ENCODE measurements around the gene STK10. TPM values are rescaled to one million over a fixed set of nuclear protein-coding genes. Genes with fewer than 3 reads are reported as not detected.

The STK10 gene
- total and polyA plus RNA-seq, 2 experiments from 2014 or later: 7.5 to 17.8 TPM

DNA sequence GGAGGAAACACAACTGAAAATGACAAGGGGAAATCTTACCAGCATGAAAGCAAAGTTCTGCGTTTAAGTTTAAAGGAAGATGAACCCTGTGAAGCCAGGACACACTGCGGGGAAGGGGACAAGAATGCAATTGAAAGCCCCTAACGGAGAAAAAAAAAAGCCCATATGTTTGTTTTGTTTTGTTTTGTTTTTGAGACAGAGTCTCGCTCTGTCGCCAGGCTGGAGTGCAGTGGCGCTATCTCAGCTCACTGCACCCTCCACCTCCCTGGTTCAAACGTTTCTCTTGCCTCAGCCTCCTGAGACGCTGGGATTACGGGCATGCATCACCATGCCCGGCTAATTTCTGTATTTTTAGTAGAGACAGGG lies 2.9 kb downstream of the STK10 start:
- Histone ChIP-seq H3F3A (replicated peaks; ENCODE audit: low read depth) (peaks cover 15% of the 10 kb centered on the region), H3K79me2 (replicated peaks; ENCODE audit: insufficient read depth) (peaks cover 62% of the 10 kb centered on the region), H3K27me3 (ENCODE audit: insufficient read depth) (peaks cover 10% of the 10 kb centered on the region), H3K36me3 (ENCODE audit: insufficient read depth) (no peaks in the 10 kb centered on the region), H3K27ac (ENCODE audit: low read depth) (no peak overlapping the region), H4K20me1 (replicated peaks; ENCODE audit: insufficient read depth) (no peaks in the 10 kb centered on the region), H3K9me2 (ENCODE audit: insufficient read depth) (no peaks in the 10 kb centered on the region), H3K4me2 (no peak overlapping the region), H3K4me1 (ENCODE audit: insufficient read depth) (peaks cover 33% of the 10 kb centered on the region), H2AFZ (no peak overlapping the region), H3K4me3 (no peak overlapping the region)
- no peak overlapping the region; the same call in 1 of the 2 replicates for H3K27ac Mint-ChIP-seq
- peaks cover 8% of the 10 kb centered on the region; the same call in 2 of the 3 replicates for H3K36me3 Mint-ChIP-seq (ENCODE audit: low read depth)
- H3K27me3 Mint-ChIP-seq (ENCODE audit: insufficient read depth, low read depth, poor library complexity): peaks cover 17% of the 10 kb centered on the region
- no peak for DNase-seq (ENCODE audit: low spot score)
- H3K9me3 Mint-ChIP-seq: no peaks in the 10 kb centered on the region; the same call in 2 of the 3 replicates
- TF ChIP-seq ZNF331 (CRISPR knock-in tag; IDR thresholded peaks at IDR 0.05; ENCODE audit: low read depth) (no peak), ZNF114 (CRISPR knock-in tag; IDR thresholded peaks at IDR 0.05) (no peak), EZH2 (IDR thresholded peaks at IDR 0.05; ENCODE audit: low read depth, unreplicated experiment) (no peak), EZH2phosphoT487 (IDR thresholded peaks at IDR 0.05; ENCODE audit: unreplicated experiment) (no peak), JUNB (IDR thresholded peaks at IDR 0.05; ENCODE audit: unreplicated experiment) (no peak), POLR2AphosphoS5 (IDR thresholded peaks at IDR 0.05; ENCODE audit: low read depth) (no peak), STAT1 (IDR thresholded peaks at IDR 0.05; ENCODE audit: unreplicated experiment) (no peak)
- TF ChIP-seq, protein P1, sequence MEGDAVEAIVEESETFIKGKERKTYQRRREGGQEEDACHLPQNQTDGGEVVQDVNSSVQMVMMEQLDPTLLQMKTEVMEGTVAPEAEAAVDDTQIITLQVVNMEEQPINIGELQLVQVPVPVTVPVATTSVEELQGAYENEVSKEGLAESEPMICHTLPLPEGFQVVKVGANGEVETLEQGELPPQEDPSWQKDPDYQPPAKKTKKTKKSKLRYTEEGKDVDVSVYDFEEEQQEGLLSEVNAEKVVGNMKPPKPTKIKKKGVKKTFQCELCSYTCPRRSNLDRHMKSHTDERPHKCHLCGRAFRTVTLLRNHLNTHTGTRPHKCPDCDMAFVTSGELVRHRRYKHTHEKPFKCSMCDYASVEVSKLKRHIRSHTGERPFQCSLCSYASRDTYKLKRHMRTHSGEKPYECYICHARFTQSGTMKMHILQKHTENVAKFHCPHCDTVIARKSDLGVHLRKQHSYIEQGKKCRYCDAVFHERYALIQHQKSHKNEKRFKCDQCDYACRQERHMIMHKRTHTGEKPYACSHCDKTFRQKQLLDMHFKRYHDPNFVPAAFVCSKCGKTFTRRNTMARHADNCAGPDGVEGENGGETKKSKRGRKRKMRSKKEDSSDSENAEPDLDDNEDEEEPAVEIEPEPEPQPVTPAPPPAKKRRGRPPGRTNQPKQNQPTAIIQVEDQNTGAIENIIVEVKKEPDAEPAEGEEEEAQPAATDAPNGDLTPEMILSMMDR (conservative IDR thresholded peaks at IDR 0.05; ENCODE audit: low read depth in 2 of 2): no peak
- no peak overlapping the region for H3K4me3 Mint-ChIP-seq
- peaks cover 26% of the 10 kb centered on the region for H3K4me1 Mint-ChIP-seq
- no peak for ATAC-seq

DNA sequence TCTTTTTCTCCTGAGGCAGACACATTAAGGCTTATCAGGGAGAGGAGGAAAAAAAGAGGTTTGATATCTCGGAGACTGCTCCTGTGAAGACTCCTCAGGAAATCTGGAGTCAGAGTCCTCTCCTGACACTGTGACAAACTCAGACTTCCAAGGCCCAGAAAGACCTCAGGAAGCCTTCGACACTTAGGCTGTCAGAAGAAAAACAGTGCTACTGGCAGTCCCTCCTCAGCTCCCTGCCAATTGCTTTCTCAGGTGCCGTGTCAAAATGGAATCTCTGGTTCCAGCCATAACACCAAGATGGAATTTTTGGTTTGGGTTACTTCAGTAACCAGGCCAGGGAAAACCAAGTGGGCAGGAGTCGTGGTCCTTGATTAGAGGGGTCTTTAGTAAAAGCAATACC lies 4.1 kb downstream of the STK10 start:
- H3K36me3 ChIP-seq (ENCODE audit: insufficient read depth): no peaks in the 10 kb centered on the region
- Mint-ChIP-seq H3K9me3 (no peaks in the 10 kb centered on the region; the same call in 2 of the 3 replicates), H3K4me3 (no peak overlapping the region), H3K4me1 (peaks cover 29% of the 10 kb centered on the region), H3K27me3 (ENCODE audit: insufficient read depth, low read depth, poor library complexity) (peaks cover 10% of the 10 kb centered on the region), H3K36me3 (ENCODE audit: low read depth) (peaks cover 8% of the 10 kb centered on the region; the same call in 2 of the 3 replicates), H3K27ac (no peak overlapping the region)
- H3K4me1 ChIP-seq (ENCODE audit: insufficient read depth): peaks cover 37% of the 10 kb centered on the region
- H3K27me3 ChIP-seq (ENCODE audit: insufficient read depth): no peaks in the 10 kb centered on the region
- peaks cover 4% of the 10 kb centered on the region for H4K20me1 ChIP-seq (replicated peaks; ENCODE audit: insufficient read depth)
- H3K27ac ChIP-seq (ENCODE audit: low read depth): no peak overlapping the region
- DNase-seq (ENCODE audit: low spot score) (no peak), ATAC-seq (no peak)
- no peak overlapping the region for H2AFZ ChIP-seq
- H3K4me2 ChIP-seq: no peak overlapping the region
- no peaks in the 10 kb centered on the region for H3K9me2 ChIP-seq (ENCODE audit: insufficient read depth)
- peaks cover 70% of the 10 kb centered on the region for H3K79me2 ChIP-seq (replicated peaks; ENCODE audit: insufficient read depth)
- H3K4me3 ChIP-seq: no peak overlapping the region
- H3F3A ChIP-seq (replicated peaks; ENCODE audit: low read depth): peaks cover 15% of the 10 kb centered on the region
- TF ChIP-seq EZH2phosphoT487 (IDR thresholded peaks at IDR 0.05; ENCODE audit: unreplicated experiment): no peak
- no peak for TF ChIP-seq ZNF331 (CRISPR knock-in tag; IDR thresholded peaks at IDR 0.05; ENCODE audit: low read depth)
- TF ChIP-seq JUNB (IDR thresholded peaks at IDR 0.05; ENCODE audit: unreplicated experiment): no peak
- TF ChIP-seq EZH2 (IDR thresholded peaks at IDR 0.05; ENCODE audit: low read depth, unreplicated experiment): no peak
- TF ChIP-seq, protein P2, sequence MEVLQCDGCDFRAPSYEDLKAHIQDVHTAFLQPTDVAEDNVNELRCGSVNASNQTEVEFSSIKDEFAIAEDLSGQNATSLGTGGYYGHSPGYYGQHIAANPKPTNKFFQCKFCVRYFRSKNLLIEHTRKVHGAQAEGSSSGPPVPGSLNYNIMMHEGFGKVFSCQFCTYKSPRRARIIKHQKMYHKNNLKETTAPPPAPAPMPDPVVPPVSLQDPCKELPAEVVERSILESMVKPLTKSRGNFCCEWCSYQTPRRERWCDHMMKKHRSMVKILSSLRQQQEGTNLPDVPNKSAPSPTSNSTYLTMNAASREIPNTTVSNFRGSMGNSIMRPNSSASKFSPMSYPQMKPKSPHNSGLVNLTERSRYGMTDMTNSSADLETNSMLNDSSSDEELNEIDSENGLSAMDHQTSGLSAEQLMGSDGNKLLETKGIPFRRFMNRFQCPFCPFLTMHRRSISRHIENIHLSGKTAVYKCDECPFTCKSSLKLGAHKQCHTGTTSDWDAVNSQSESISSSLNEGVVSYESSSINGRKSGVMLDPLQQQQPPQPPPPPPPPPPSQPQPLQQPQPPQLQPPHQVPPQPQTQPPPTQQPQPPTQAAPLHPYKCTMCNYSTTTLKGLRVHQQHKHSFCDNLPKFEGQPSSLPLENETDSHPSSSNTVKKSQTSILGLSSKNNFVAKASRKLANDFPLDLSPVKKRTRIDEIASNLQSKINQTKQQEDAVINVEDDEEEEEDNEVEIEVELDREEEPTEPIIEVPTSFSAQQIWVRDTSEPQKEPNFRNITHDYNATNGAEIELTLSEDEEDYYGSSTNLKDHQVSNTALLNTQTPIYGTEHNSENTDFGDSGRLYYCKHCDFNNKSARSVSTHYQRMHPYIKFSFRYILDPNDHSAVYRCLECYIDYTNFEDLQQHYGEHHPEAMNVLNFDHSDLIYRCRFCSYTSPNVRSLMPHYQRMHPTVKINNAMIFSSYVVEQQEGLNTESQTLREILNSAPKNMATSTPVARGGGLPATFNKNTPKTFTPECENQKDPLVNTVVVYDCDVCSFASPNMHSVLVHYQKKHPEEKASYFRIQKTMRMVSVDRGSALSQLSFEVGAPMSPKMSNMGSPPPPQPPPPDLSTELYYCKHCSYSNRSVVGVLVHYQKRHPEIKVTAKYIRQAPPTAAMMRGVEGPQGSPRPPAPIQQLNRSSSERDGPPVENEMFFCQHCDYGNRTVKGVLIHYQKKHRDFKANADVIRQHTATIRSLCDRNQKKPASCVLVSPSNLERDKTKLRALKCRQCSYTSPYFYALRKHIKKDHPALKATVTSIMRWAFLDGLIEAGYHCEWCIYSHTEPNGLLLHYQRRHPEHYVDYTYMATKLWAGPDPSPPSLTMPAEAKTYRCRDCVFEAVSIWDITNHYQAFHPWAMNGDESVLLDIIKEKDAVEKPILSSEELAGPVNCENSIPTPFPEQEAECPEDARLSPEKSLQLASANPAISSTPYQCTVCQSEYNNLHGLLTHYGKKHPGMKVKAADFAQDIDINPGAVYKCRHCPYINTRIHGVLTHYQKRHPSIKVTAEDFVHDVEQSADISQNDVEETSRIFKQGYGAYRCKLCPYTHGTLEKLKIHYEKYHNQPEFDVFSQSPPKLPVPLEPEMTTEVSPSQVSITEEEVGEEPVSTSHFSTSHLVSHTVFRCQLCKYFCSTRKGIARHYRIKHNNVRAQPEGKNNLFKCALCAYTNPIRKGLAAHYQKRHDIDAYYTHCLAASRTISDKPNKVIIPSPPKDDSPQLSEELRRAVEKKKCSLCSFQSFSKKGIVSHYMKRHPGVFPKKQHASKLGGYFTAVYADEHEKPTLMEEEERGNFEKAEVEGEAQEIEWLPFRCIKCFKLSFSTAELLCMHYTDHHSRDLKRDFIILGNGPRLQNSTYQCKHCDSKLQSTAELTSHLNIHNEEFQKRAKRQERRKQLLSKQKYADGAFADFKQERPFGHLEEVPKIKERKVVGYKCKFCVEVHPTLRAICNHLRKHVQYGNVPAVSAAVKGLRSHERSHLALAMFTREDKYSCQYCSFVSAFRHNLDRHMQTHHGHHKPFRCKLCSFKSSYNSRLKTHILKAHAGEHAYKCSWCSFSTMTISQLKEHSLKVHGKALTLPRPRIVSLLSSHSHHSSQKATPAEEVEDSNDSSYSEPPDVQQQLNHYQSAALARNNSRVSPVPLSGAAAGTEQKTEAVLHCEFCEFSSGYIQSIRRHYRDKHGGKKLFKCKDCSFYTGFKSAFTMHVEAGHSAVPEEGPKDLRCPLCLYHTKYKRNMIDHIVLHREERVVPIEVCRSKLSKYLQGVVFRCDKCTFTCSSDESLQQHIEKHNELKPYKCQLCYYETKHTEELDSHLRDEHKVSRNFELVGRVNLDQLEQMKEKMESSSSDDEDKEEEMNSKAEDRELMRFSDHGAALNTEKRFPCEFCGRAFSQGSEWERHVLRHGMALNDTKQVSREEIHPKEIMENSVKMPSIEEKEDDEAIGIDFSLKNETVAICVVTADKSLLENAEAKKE (CRISPR knock-in tag; IDR thresholded peaks at IDR 0.05): no peak
- TF ChIP-seq, protein P3, sequence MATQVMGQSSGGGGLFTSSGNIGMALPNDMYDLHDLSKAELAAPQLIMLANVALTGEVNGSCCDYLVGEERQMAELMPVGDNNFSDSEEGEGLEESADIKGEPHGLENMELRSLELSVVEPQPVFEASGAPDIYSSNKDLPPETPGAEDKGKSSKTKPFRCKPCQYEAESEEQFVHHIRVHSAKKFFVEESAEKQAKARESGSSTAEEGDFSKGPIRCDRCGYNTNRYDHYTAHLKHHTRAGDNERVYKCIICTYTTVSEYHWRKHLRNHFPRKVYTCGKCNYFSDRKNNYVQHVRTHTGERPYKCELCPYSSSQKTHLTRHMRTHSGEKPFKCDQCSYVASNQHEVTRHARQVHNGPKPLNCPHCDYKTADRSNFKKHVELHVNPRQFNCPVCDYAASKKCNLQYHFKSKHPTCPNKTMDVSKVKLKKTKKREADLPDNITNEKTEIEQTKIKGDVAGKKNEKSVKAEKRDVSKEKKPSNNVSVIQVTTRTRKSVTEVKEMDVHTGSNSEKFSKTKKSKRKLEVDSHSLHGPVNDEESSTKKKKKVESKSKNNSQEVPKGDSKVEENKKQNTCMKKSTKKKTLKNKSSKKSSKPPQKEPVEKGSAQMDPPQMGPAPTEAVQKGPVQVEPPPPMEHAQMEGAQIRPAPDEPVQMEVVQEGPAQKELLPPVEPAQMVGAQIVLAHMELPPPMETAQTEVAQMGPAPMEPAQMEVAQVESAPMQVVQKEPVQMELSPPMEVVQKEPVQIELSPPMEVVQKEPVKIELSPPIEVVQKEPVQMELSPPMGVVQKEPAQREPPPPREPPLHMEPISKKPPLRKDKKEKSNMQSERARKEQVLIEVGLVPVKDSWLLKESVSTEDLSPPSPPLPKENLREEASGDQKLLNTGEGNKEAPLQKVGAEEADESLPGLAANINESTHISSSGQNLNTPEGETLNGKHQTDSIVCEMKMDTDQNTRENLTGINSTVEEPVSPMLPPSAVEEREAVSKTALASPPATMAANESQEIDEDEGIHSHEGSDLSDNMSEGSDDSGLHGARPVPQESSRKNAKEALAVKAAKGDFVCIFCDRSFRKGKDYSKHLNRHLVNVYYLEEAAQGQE (IDR thresholded peaks at IDR 0.05; ENCODE audit: unreplicated experiment): no peak
- TF ChIP-seq CREB1 (CRISPR knock-in tag; IDR thresholded peaks at IDR 0.05; ENCODE audit: low read depth): no peak
